K562 (cell line): ENCODE results near the gene COX6B2.

Source experiments
- CBX5 ChIP-seq: IDR thresholded peaks from 2 replicates; pipeline ENCODE4 v1.6.1; 2014; ENCODE audit warnings: low read depth, borderline replicate concordance
- CHD2 ChIP-seq: IDR thresholded peaks from 2 replicates; pipeline ENCODE4 v1.6.1; 2011; ENCODE audit warnings: low read depth, low read length
- HDAC6 ChIP-seq: IDR thresholded peaks from 2 replicates; pipeline ENCODE4 v1.6.1; 2012; ENCODE audit warnings: low read depth, mild to moderate bottlenecking, control low read depth, inconsistent platforms, low read length, moderate library complexity

DNA sequence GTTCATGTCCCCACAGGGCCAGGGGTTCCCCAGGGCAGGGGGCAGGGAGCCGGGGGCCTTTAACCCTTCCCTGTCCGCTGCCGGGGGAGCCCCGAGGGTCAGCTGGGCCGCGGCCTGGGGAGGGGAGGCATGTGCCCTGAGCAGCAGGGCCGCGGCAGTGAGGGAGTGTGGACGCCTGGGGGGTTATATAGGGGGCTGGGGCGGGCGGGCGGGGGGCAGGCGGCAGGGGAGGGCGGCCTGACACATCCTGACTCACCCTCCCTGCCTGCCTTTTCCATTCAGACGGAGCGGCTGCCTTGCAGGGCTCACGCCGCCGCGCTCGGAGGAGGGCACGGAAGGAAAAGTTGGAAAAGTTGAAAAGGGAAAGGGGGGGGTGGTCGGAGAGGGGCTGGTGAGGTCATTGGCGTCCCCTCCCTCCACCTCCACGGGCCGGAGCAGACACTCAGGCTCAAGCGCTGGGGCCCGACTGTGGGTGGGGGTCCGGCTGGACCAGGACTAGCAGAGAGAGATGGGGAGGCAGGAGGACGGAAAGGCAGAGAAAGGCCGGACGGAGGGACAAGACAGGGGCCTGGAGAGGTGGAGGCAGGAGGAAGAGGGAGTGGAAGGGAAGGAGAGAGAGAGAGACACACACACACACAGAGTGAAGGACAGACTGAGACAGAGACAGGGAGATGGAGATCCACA, 15.9 kb upstream of the COX6B2 start, which contains the start of gene IL11:
- TF ChIP-seq CBX5 (no peak), CHD2 (no peak), HDAC6 (no peak)
